Ovary (tissue), 3 donors: Measurements from ENCODE around the gene CTBP2.

Experiments used
- CTCF ChIP-seq, 3 donors: fragments of 450-650 bp in 2 of 3; fragments of 200-600 bp in 1 of 3; IDR thresholded peaks; one replicate each; pipeline versions ENCODE4 v1.5.1 to v1.8.0; 2016 to 2022; ENCODE audit warnings: antibody characterized with exemption in 3 of 3, mild to moderate bottlenecking in 1 of 3
- POLR2A ChIP-seq: fragments of 450-650 bp; IDR thresholded peaks from one replicate; pipeline ENCODE4 v1.6.1; 2017; ENCODE audit warnings: antibody characterized with exemption, mild to moderate bottlenecking, moderate library complexity
- donor health status: DM: no; HTN: no; CAD: no.

- TF ChIP-seq CTCF (IDR thresholded peaks at IDR 0.05) (no peak), POLR2A (no peak)
Observed at GRCh38 chr10:125008689-125009638, 151.4 kb downstream of the CTBP2 start.
